SK-N-MC (cell line): Measurements from ENCODE around the gene RTF2.

ENCODE experiments used
- EZH2 ChIP-seq: fragments of 200-600 bp; sonication (generic); IDR thresholded peaks from one replicate; pipeline ENCODE4 v1.6.1; 2017; ENCODE audit warnings: antibody characterized with exemption
- POLR2AphosphoS5 ChIP-seq: IDR thresholded peaks from 2 replicates; pipeline ENCODE4 v1.6.1; 2012; ENCODE audit warnings: mild to moderate bottlenecking, low read depth, low read length, borderline replicate concordance

DNA sequence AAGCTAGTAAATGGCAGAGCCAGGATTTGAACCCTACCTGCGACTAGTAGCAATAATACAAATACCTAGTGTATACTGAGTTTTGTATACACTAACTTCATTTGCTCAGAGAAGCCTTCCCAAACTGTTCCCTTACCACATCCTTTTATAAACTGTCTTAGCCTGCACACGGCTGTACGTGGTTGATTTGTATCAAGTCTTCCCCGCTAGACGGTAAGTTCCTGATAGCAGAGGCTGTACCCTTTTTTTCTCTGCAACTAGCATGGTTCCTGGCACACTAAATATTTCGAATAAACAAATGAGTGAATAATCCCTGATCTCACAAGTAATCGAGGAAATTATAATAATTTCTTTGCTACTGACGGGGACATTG, 636 bp downstream of the RTF2 start:
- TF ChIP-seq POLR2AphosphoS5, result no peak
- TF ChIP-seq EZH2, result no peak
